GM23338 (cell line): ENCODE measurements around the gene SLC37A1.

Experiments
- EZH2phosphoT487 ChIP-seq: fragments of 200-600 bp; sonication (generic); IDR thresholded peaks from one replicate; pipeline ENCODE4 v1.8.1; 2018; ENCODE audit warnings: antibody characterized with exemption; ENCODE audit not compliant: unreplicated experiment
- JUNB ChIP-seq: IDR thresholded peaks from one replicate; pipeline ENCODE4 v1.6.1; 2016; ENCODE audit warnings: antibody characterized with exemption; ENCODE audit not compliant: unreplicated experiment
- POLR2AphosphoS5 ChIP-seq: IDR thresholded peaks from 2 replicates; pipeline ENCODE4 v1.6.1; 2016; ENCODE audit warnings: antibody characterized with exemption, low read depth
- TF ChIP-seq, protein P1 (sequence below), 2 experiments: fragments of 200-600 bp in 1 of 2; sonication (generic) in 1 of 2; conservative IDR thresholded peaks; 2 replicates each; pipeline versions ENCODE4 v1.5.1 to v1.6.1; 2016 to 2017; ENCODE audit warnings: antibody characterized with exemption in 2 of 2, low read depth in 2 of 2, mild to moderate bottlenecking in 2 of 2, moderate library complexity in 1 of 2
- TF ChIP-seq, protein P2 (sequence below): IDR thresholded peaks from one replicate; pipeline ENCODE4 v1.6.1; 2018; ENCODE audit warnings: antibody characterized with exemption; ENCODE audit not compliant: unreplicated experiment

DNA sequence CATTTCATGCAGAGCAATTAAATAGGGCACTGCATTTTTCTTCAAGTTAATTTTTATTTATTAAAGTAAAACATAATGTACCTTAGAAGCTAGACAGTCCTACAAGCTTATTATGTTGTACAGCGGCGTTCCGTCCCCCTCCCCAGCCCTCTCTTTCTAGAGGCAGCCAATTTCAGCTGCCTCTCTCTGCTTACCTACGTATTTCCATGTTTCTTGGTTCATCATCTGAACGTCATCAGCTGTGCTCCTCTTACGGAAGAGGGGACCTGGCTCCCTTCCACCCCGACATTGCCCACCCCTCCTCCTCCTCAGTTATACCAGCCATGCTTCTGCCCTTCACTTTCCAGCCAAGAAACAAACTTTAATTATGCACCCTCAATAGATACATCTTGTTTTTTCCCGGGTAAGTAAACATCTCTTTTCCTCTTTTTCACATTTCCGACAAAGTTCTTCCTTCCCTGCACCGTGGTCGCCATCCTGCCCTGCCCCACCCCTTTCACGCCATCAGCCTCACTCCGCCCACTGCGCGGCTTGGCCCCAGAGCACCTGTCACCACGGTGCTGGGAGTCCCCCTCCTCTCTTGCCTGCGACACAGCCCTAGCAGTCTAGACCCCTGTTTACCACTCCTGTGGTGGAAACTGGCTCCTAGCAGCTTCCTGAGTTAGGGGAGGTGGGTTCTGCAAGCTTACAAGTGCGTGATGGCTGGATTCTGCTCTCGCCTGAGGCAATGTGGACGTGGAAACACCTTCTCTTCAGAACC, 57.9 kb downstream of the SLC37A1 start:
- TF ChIP-seq, protein P1, sequence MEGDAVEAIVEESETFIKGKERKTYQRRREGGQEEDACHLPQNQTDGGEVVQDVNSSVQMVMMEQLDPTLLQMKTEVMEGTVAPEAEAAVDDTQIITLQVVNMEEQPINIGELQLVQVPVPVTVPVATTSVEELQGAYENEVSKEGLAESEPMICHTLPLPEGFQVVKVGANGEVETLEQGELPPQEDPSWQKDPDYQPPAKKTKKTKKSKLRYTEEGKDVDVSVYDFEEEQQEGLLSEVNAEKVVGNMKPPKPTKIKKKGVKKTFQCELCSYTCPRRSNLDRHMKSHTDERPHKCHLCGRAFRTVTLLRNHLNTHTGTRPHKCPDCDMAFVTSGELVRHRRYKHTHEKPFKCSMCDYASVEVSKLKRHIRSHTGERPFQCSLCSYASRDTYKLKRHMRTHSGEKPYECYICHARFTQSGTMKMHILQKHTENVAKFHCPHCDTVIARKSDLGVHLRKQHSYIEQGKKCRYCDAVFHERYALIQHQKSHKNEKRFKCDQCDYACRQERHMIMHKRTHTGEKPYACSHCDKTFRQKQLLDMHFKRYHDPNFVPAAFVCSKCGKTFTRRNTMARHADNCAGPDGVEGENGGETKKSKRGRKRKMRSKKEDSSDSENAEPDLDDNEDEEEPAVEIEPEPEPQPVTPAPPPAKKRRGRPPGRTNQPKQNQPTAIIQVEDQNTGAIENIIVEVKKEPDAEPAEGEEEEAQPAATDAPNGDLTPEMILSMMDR (conservative IDR thresholded peaks at IDR 0.05; ENCODE audit: low read depth in 2 of 2), result no peak
- TF ChIP-seq JUNB, result no peak
- no peak for TF ChIP-seq POLR2AphosphoS5
- TF ChIP-seq, protein P2, sequence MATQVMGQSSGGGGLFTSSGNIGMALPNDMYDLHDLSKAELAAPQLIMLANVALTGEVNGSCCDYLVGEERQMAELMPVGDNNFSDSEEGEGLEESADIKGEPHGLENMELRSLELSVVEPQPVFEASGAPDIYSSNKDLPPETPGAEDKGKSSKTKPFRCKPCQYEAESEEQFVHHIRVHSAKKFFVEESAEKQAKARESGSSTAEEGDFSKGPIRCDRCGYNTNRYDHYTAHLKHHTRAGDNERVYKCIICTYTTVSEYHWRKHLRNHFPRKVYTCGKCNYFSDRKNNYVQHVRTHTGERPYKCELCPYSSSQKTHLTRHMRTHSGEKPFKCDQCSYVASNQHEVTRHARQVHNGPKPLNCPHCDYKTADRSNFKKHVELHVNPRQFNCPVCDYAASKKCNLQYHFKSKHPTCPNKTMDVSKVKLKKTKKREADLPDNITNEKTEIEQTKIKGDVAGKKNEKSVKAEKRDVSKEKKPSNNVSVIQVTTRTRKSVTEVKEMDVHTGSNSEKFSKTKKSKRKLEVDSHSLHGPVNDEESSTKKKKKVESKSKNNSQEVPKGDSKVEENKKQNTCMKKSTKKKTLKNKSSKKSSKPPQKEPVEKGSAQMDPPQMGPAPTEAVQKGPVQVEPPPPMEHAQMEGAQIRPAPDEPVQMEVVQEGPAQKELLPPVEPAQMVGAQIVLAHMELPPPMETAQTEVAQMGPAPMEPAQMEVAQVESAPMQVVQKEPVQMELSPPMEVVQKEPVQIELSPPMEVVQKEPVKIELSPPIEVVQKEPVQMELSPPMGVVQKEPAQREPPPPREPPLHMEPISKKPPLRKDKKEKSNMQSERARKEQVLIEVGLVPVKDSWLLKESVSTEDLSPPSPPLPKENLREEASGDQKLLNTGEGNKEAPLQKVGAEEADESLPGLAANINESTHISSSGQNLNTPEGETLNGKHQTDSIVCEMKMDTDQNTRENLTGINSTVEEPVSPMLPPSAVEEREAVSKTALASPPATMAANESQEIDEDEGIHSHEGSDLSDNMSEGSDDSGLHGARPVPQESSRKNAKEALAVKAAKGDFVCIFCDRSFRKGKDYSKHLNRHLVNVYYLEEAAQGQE, result no peak
- TF ChIP-seq EZH2phosphoT487, result no peak
